Gastrocnemius medialis (tissue), 4 donors: ENCODE data around the gene GNG14.
A peak's percentile ranks its signal among the peaks of the same experiment; 100 is the strongest.

Experiments
- CTCF ChIP-seq, 5 experiments: fragments of 450-650 bp in 3 of 5; fragments of 200-600 bp in 2 of 5; sonication (generic) in 2 of 5; IDR thresholded peaks in 4 of 5; conservative IDR thresholded peaks in 1 of 5; 1 replicate in 4 of 5; 2 replicates in 1 of 5; pipeline ENCODE4 v1.5.1; 2016 to 2019; ENCODE audit warnings: antibody characterized with exemption in 5 of 5, mild to moderate bottlenecking in 3 of 5, moderate library complexity in 3 of 5
- POLR2A ChIP-seq, 2 donors: fragments of 450-650 bp; IDR thresholded peaks; one replicate each; pipeline ENCODE4 v1.6.1; 2017; ENCODE audit warnings: antibody characterized with exemption in 2 of 2, mild to moderate bottlenecking in 2 of 2, moderate library complexity in 2 of 2

- TF ChIP-seq CTCF (IDR thresholded peaks at IDR 0.05 in 4 of 5, conservative IDR thresholded peaks at IDR 0.05 in 1 of 5) (no peak), POLR2A (IDR thresholded peaks at IDR 0.05) (peak in 1 of 2 donors; percentile 28)
These were observed 33.3 kb downstream of the GNG14 start for GRCh38 chr19:12720851-12721655.
